ENCODE data around the gene LIN52. TPM values are rescaled to one million over a fixed set of nuclear protein-coding genes. Genes with fewer than 3 reads are reported as not detected.
A peak's percentile ranks its signal among the peaks of the same experiment; 100 is the strongest.

Gene LIN52
- total and polyA plus RNA-seq, 9 of the 15 experiments (the other 6 are each of a cell fraction or from before 2014, with no cell fraction given): 4.6 to 11.8 (median 9.2) TPM

DNA sequence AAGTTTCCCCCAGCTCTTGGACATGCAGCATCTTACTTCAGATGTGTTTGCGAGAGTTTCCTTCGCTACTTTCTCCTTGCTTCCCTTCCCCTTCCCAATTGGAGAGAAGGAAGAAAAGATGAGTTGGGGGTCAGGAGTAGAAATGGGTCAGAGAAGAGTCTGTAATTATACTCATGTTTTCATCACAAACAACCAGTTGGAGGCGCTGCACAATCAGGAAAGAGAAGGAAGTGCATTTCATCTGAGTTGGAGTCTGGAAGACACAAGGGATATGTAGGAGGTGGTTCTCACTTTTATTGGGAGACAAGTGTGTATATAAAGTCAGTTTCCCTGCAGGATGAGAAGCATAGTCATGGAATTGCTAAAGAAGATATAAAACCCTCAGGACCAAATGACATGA is 123.2 kb downstream of the LIN52 start (continued):
- TF ChIP-seq, protein P1, sequence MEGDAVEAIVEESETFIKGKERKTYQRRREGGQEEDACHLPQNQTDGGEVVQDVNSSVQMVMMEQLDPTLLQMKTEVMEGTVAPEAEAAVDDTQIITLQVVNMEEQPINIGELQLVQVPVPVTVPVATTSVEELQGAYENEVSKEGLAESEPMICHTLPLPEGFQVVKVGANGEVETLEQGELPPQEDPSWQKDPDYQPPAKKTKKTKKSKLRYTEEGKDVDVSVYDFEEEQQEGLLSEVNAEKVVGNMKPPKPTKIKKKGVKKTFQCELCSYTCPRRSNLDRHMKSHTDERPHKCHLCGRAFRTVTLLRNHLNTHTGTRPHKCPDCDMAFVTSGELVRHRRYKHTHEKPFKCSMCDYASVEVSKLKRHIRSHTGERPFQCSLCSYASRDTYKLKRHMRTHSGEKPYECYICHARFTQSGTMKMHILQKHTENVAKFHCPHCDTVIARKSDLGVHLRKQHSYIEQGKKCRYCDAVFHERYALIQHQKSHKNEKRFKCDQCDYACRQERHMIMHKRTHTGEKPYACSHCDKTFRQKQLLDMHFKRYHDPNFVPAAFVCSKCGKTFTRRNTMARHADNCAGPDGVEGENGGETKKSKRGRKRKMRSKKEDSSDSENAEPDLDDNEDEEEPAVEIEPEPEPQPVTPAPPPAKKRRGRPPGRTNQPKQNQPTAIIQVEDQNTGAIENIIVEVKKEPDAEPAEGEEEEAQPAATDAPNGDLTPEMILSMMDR (IDR thresholded peaks at IDR 0.05 in 2 of 3, conservative IDR thresholded peaks at IDR 0.05 in 1 of 3; ENCODE audit: insufficient read depth in 2 of 3, low read depth in 1 of 3, low read length in 3 of 3): peak; percentile 46 to 49 (median 48); a peak in 5 of 6 replicates

DNA sequence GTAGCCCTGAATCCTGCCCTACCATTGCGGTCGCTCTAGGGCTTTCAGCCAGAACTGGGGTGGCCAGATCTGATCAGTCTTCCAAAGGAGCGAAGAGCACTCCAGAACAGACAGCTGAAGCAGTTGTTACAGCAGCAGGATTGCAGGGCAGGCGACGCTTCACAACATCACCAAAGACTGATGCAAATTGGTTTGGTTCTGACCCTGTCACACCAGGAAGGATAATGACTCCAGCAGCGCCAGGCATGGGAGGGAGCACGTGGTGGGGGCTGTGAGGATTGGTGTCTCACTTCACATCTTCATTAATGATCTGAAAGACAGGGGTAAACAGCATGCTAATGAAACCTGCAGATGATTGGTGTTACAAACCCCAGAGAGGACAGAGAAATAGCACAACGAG is 123.9 kb downstream of the LIN52 start:
- H2AFZ ChIP-seq (ENCODE audit: low read depth, low read length): peak overlapping the region; percentile 31; the same call in 1 of the 2 replicates
- H3K9me3 ChIP-seq (replicated peaks; ENCODE audit: control insufficient read depth, insufficient read depth, low read depth, low read length): no peaks in the 10 kb centered on the region
- 25% methylated on average over 8 of the region's 8 CpGs for WGBS (ENCODE audit: insufficient coverage, low coverage, missing lambda C conversion rate)
- ATAC-seq (peak; percentile 51), FAIRE-seq (no peak), DNase-seq (ENCODE audit: extremely low read depth in 1 of 4, low spot score in 3 of 4) (no peak)
- no peak overlapping the region for H3K4me3 ChIP-seq
- 0 out of 2 replicates have a peak, but pooled peaks have one; percentile 17 for TF ChIP-seq L3MBTL2 (IDR thresholded peaks at IDR 0.05)
- TF ChIP-seq ZNF644 (tag; IDR thresholded peaks at IDR 0.05; ENCODE audit: low read depth): no peak
- no peak overlapping the region for H3K9ac ChIP-seq (ENCODE audit: insufficient read depth in 1 of 2, low read depth in 2 of 2, low read length in 2 of 2)
- no peak overlapping the region for H3K27ac ChIP-seq (ENCODE audit: extremely low read depth, low read depth, low read length)
- POLR2A ChIA-PET: interaction anchor here (0.6 to 1.1 kb wide), 2 partner anchors 10 to 142 kb away, joined by 3 to 4 read pairs; no protein-coding TSS in a partner anchor
- CTCF ChIA-PET (ENCODE audit: low intra/inter-chr PET ratio): interaction anchor here (0.6 kb wide), 1 partner anchor 114 kb away, joined by 3 read pairs; no protein-coding TSS in a partner anchor
- peak overlapping the region; percentile 32; the same call in 1 of the 2 replicates for H3K4me2 ChIP-seq (ENCODE audit: insufficient read depth, low read length)
- peaks cover 0 to under 1% of the 10 kb centered on the region in 2 experiments; a peak in 1 of 5 replicates for H3K27me3 ChIP-seq (ENCODE audit: control insufficient read depth in 2 of 2, insufficient read depth in 2 of 2, low read length in 2 of 2)
- intact Hi-C loops (cut with micrococcal nuclease) (loop anchor here (2.0 to 5.0 kb wide), 2 partner anchors 42 to 84 kb away; no protein-coding TSS in a partner anchor), in situ Hi-C loops (cut with MboI) (no loop called here)
- 0 out of 2 replicates have a peak, but pooled peaks cover 4% of the 10 kb centered on the region for H4K20me1 ChIP-seq (replicated peaks; ENCODE audit: control insufficient read depth, insufficient read depth, low read length)
- H3K79me2 ChIP-seq (ENCODE audit: control insufficient read depth, insufficient read depth, low read length): no peaks in the 10 kb centered on the region
- H3K4me1 ChIP-seq (replicated peaks in 1 of 2; ENCODE audit: control insufficient read depth in 2 of 2, insufficient read depth in 2 of 2, low read length in 2 of 2): peaks cover 0 to 2% of the 10 kb centered on the region in 2 experiments; a peak in 1 of 5 replicates
- BruUV-seq (replicated peaks): no TSS peak
- H3K36me3 ChIP-seq (ENCODE audit: control insufficient read depth, insufficient read depth, low read length): no peaks in the 10 kb centered on the region
- no peaks in the 10 kb centered on the region for H3K9me1 ChIP-seq (ENCODE audit: control insufficient read depth, insufficient read depth, low read length)
